ENCODE measurements around the gene ADRB2. TPM values are rescaled to one million over a fixed set of nuclear protein-coding genes. Genes with fewer than 3 reads are reported as not detected.
"Not testable (repeated sequence)": the region's sequence is repeated elsewhere in the genome, so short reads cannot be mapped to it uniquely, and the experiment has no call there.

Gene ADRB2
- 0.37 and 1.2 TPM in 2 replicates for total RNA-seq (2014; rRNA removed; shearing (Covaris generic))

GRCh38 chr5:148826053-148826738 lies at the start of gene ADRB2:
ADRB2 (plus strand) TSS chr5:148826611; CDS start chr5:148826832, 221 bp downstream.
- DNase-seq (ENCODE audit: low spot score) = peak; percentile 94

- peak; percentile 82 for DNase-seq (ENCODE audit: low spot score)
Measured at GRCh38 chr5:148776780-148777179, 49.6 kb upstream of the ADRB2 start.

- no peak for DNase-seq (ENCODE audit: low spot score)
Measured at GRCh38 chr5:148778882-148779281, 47.5 kb upstream of the ADRB2 start.

- no peak for DNase-seq (ENCODE audit: low spot score)
Measured at GRCh38 chr5:148780711-148781110, 45.7 kb upstream of the ADRB2 start.

GRCh38 chr5:148781766-148782165 lies 44.6 kb upstream of the ADRB2 start:
- DNase-seq (ENCODE audit: low spot score) = no peak

GRCh38 chr5:148785223-148785622 lies 41.2 kb upstream of the ADRB2 start:
- no peak for DNase-seq (ENCODE audit: low spot score)

GRCh38 chr5:148786456-148786855 lies 40.0 kb upstream of the ADRB2 start:
- no peak for DNase-seq (ENCODE audit: low spot score)

GRCh38 chr5:148788636-148789035 lies 37.8 kb upstream of the ADRB2 start:
- DNase-seq (ENCODE audit: low spot score) = no peak

- DNase-seq (ENCODE audit: low spot score) = peak; percentile 30
Measured at GRCh38 chr5:148790545-148791333, 35.7 kb upstream of the ADRB2 start.

- DNase-seq (ENCODE audit: low spot score) = no peak
Measured at GRCh38 chr5:148791334-148791667, 35.1 kb upstream of the ADRB2 start.

- DNase-seq (ENCODE audit: low spot score) = no peak
Measured at GRCh38 chr5:148791696-148792095, 34.7 kb upstream of the ADRB2 start.

GRCh38 chr5:148792744-148793143 lies 33.7 kb upstream of the ADRB2 start:
- no peak for DNase-seq (ENCODE audit: low spot score)

GRCh38 chr5:148793261-148793660 lies 33.1 kb upstream of the ADRB2 start:
- DNase-seq (ENCODE audit: low spot score) = no peak

GRCh38 chr5:148794275-148794674 lies 32.1 kb upstream of the ADRB2 start:
- DNase-seq (ENCODE audit: low spot score) = no peak

GRCh38 chr5:148794729-148795561 lies 31.5 kb upstream of the ADRB2 start:
- DNase-seq (ENCODE audit: low spot score) = peak; percentile 39

GRCh38 chr5:148796936-148797335 lies 29.5 kb upstream of the ADRB2 start:
- no peak for DNase-seq (ENCODE audit: low spot score)

GRCh38 chr5:148798786-148799185 lies 27.6 kb upstream of the ADRB2 start:
- no peak for DNase-seq (ENCODE audit: low spot score)

GRCh38 chr5:148799737-148800527 lies 26.5 kb upstream of the ADRB2 start:
- no peak for DNase-seq (ENCODE audit: low spot score)

GRCh38 chr5:148801682-148802276 lies 24.6 kb upstream of the ADRB2 start:
- no peak for DNase-seq (ENCODE audit: low spot score)

- DNase-seq (ENCODE audit: low spot score) = not testable (repeated sequence)
Measured at GRCh38 chr5:148803451-148803850, 23.0 kb upstream of the ADRB2 start.

GRCh38 chr5:148804393-148804792 lies 22.0 kb upstream of the ADRB2 start:
- DNase-seq (ENCODE audit: low spot score) = no peak

All from H4 (cell line).